Hepatocyte (in vitro differentiated cells): ENCODE results near the gene ATP5MK.
A peak's percentile ranks its signal among the peaks of the same experiment; 100 is the strongest.

Source experiments
- EZH2phosphoT487 ChIP-seq: fragments of 200-600 bp; sonication (generic); IDR thresholded peaks from one replicate; pipeline ENCODE4 v1.6.1; 2018; ENCODE audit warnings: antibody characterized with exemption, mild to moderate bottlenecking, low read depth, moderate library complexity; ENCODE audit not compliant: unreplicated experiment, severe bottlenecking
- TF ChIP-seq, protein P1 (sequence below): fragments of 200-600 bp; sonication (generic); IDR thresholded peaks from 2 replicates; pipeline ENCODE4 v1.5.1; 2016; ENCODE audit warnings: antibody characterized with exemption, mild to moderate bottlenecking; ENCODE audit not compliant: poor library complexity

GRCh38 chr10:103416436-103417147, 20.3 kb upstream of the ATP5MK start:
- TF ChIP-seq, protein P1, sequence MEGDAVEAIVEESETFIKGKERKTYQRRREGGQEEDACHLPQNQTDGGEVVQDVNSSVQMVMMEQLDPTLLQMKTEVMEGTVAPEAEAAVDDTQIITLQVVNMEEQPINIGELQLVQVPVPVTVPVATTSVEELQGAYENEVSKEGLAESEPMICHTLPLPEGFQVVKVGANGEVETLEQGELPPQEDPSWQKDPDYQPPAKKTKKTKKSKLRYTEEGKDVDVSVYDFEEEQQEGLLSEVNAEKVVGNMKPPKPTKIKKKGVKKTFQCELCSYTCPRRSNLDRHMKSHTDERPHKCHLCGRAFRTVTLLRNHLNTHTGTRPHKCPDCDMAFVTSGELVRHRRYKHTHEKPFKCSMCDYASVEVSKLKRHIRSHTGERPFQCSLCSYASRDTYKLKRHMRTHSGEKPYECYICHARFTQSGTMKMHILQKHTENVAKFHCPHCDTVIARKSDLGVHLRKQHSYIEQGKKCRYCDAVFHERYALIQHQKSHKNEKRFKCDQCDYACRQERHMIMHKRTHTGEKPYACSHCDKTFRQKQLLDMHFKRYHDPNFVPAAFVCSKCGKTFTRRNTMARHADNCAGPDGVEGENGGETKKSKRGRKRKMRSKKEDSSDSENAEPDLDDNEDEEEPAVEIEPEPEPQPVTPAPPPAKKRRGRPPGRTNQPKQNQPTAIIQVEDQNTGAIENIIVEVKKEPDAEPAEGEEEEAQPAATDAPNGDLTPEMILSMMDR: peak; percentile 65
- no peak for TF ChIP-seq EZH2phosphoT487
